ENCODE measurements around the gene VWCE. TPM values are rescaled to one million over a fixed set of nuclear protein-coding genes. Genes with fewer than 3 reads are reported as not detected.

VWCE gene
- total RNA-seq, 1 donor from 2014 or later: 1.0 TPM

- no peak overlapping the region for H3K9ac ChIP-seq (ENCODE audit: low read depth in 1 of 3, low read length in 3 of 3)
- no peak overlapping the region for H3K4me3 ChIP-seq (ENCODE audit: low read length in 3 of 3)
- H3K9me3 ChIP-seq (ENCODE audit: control insufficient read depth in 3 of 3, low read length in 3 of 3): no peaks in the 10 kb centered on the region
- peaks cover 0 to 3% (median 3%) of the 10 kb centered on the region in 3 donors for H3K27me3 ChIP-seq (ENCODE audit: control insufficient read depth in 3 of 3, insufficient read depth in 3 of 3, low read length in 3 of 3)
- H3K4me1 ChIP-seq (ENCODE audit: control insufficient read depth in 3 of 3, insufficient read depth in 3 of 3, low read length in 3 of 3): peaks cover 20 to 26% (median 21%) of the 10 kb centered on the region in 3 donors
- H3K27ac ChIP-seq (ENCODE audit: low read depth, low read length): no peak overlapping the region
- peaks cover under 1 to 3% (median 1%) of the 10 kb centered on the region in 3 donors for H3K36me3 ChIP-seq (ENCODE audit: control insufficient read depth in 3 of 3, insufficient read depth in 3 of 3, low read length in 3 of 3)
Observed at GRCh38 chr11:61290905-61291690, 4.0 kb downstream of the VWCE start.

GRCh38 chr11:61287338-61287977 is 7.7 kb downstream of the VWCE start:
- H3K9ac ChIP-seq (ENCODE audit: low read depth in 1 of 3, low read length in 3 of 3): no peak overlapping the region
- no peak overlapping the region for H3K27ac ChIP-seq (ENCODE audit: low read depth, low read length)
- H3K4me3 ChIP-seq (ENCODE audit: low read length in 3 of 3): no peak overlapping the region
- no peaks in the 10 kb centered on the region for H3K4me1 ChIP-seq (ENCODE audit: control insufficient read depth in 3 of 3, insufficient read depth in 3 of 3, low read length in 3 of 3)
- peaks cover 6 to 16% (median 10%) of the 10 kb centered on the region in 3 donors for H3K36me3 ChIP-seq (ENCODE audit: control insufficient read depth in 3 of 3, insufficient read depth in 3 of 3, low read length in 3 of 3)
- H3K9me3 ChIP-seq (ENCODE audit: control insufficient read depth in 3 of 3, low read length in 3 of 3): no peaks in the 10 kb centered on the region
- peaks cover 0 to under 1% (median 0%) of the 10 kb centered on the region in 3 donors for H3K27me3 ChIP-seq (ENCODE audit: control insufficient read depth in 3 of 3, insufficient read depth in 3 of 3, low read length in 3 of 3)

GRCh38 chr11:61283613-61284012 is 11.5 kb downstream of the VWCE start:
- no peaks in the 10 kb centered on the region for H3K9me3 ChIP-seq (ENCODE audit: control insufficient read depth in 3 of 3, low read length in 3 of 3)
- H3K9ac ChIP-seq (ENCODE audit: low read depth in 1 of 3, low read length in 3 of 3): no peak overlapping the region
- no peak overlapping the region for H3K4me3 ChIP-seq (ENCODE audit: low read length in 3 of 3)
- no peak overlapping the region for H3K27ac ChIP-seq (ENCODE audit: low read depth, low read length)
- no peaks in the 10 kb centered on the region for H3K27me3 ChIP-seq (ENCODE audit: control insufficient read depth in 3 of 3, insufficient read depth in 3 of 3, low read length in 3 of 3)
- H3K4me1 ChIP-seq (ENCODE audit: control insufficient read depth in 3 of 3, insufficient read depth in 3 of 3, low read length in 3 of 3): no peaks in the 10 kb centered on the region
- peaks cover 10 to 17% (median 11%) of the 10 kb centered on the region in 3 donors for H3K36me3 ChIP-seq (ENCODE audit: control insufficient read depth in 3 of 3, insufficient read depth in 3 of 3, low read length in 3 of 3)

GRCh38 chr11:61281581-61282250 is 13.4 kb downstream of the VWCE start:
- no peaks in the 10 kb centered on the region for H3K4me1 ChIP-seq (ENCODE audit: control insufficient read depth in 3 of 3, insufficient read depth in 3 of 3, low read length in 3 of 3)
- H3K27me3 ChIP-seq (ENCODE audit: control insufficient read depth in 3 of 3, insufficient read depth in 3 of 3, low read length in 3 of 3): no peaks in the 10 kb centered on the region
- H3K4me3 ChIP-seq (ENCODE audit: low read length in 3 of 3): no peak overlapping the region
- no peak overlapping the region for H3K27ac ChIP-seq (ENCODE audit: low read depth, low read length)
- H3K9me3 ChIP-seq (ENCODE audit: control insufficient read depth in 3 of 3, low read length in 3 of 3): no peaks in the 10 kb centered on the region
- peaks cover 10 to 17% (median 11%) of the 10 kb centered on the region in 3 donors for H3K36me3 ChIP-seq (ENCODE audit: control insufficient read depth in 3 of 3, insufficient read depth in 3 of 3, low read length in 3 of 3)
- no peak overlapping the region for H3K9ac ChIP-seq (ENCODE audit: low read depth in 1 of 3, low read length in 3 of 3)

- Histone ChIP-seq H3K36me3 (ENCODE audit: control insufficient read depth in 3 of 3, insufficient read depth in 3 of 3, low read length in 3 of 3) (peaks cover 8 to 13% (median 10%) of the 10 kb centered on the region in 3 donors), H3K9me3 (ENCODE audit: control insufficient read depth in 3 of 3, low read length in 3 of 3) (no peaks in the 10 kb centered on the region), H3K27me3 (ENCODE audit: control insufficient read depth in 3 of 3, insufficient read depth in 3 of 3, low read length in 3 of 3) (no peaks in the 10 kb centered on the region), H3K27ac (ENCODE audit: low read depth, low read length) (no peak overlapping the region), H3K4me1 (ENCODE audit: control insufficient read depth in 3 of 3, insufficient read depth in 3 of 3, low read length in 3 of 3) (no peaks in the 10 kb centered on the region), H3K4me3 (ENCODE audit: low read length in 3 of 3) (no peak overlapping the region), H3K9ac (ENCODE audit: low read depth in 1 of 3, low read length in 3 of 3) (no peak overlapping the region)
Observed at GRCh38 chr11:61280883-61281580, 14.1 kb downstream of the VWCE start.

GRCh38 chr11:61279934-61280659 is 15.0 kb downstream of the VWCE start:
- Histone ChIP-seq H3K27ac (ENCODE audit: low read depth, low read length) (no peak overlapping the region), H3K36me3 (ENCODE audit: control insufficient read depth in 3 of 3, insufficient read depth in 3 of 3, low read length in 3 of 3) (peaks cover 2 to 9% (median 5%) of the 10 kb centered on the region in 3 donors), H3K4me3 (ENCODE audit: low read length in 3 of 3) (no peak overlapping the region), H3K27me3 (ENCODE audit: control insufficient read depth in 3 of 3, insufficient read depth in 3 of 3, low read length in 3 of 3) (no peaks in the 10 kb centered on the region), H3K9me3 (ENCODE audit: control insufficient read depth in 3 of 3, low read length in 3 of 3) (no peaks in the 10 kb centered on the region), H3K4me1 (ENCODE audit: control insufficient read depth in 3 of 3, insufficient read depth in 3 of 3, low read length in 3 of 3) (no peaks in the 10 kb centered on the region), H3K9ac (ENCODE audit: low read depth in 1 of 3, low read length in 3 of 3) (no peak overlapping the region)

GRCh38 chr11:61278001-61278470 is 17.1 kb downstream of the VWCE start:
- Histone ChIP-seq H3K4me3 (ENCODE audit: low read length in 3 of 3) (no peak overlapping the region), H3K36me3 (ENCODE audit: control insufficient read depth in 3 of 3, insufficient read depth in 3 of 3, low read length in 3 of 3) (peaks cover 5 to 8% (median 5%) of the 10 kb centered on the region in 3 donors), H3K4me1 (ENCODE audit: control insufficient read depth in 3 of 3, insufficient read depth in 3 of 3, low read length in 3 of 3) (no peaks in the 10 kb centered on the region), H3K27me3 (ENCODE audit: control insufficient read depth in 3 of 3, insufficient read depth in 3 of 3, low read length in 3 of 3) (no peaks in the 10 kb centered on the region), H3K9me3 (ENCODE audit: control insufficient read depth in 3 of 3, low read length in 3 of 3) (no peaks in the 10 kb centered on the region), H3K27ac (ENCODE audit: low read depth, low read length) (no peak overlapping the region), H3K9ac (ENCODE audit: low read depth in 1 of 3, low read length in 3 of 3) (no peak overlapping the region)

GRCh38 chr11:61277186-61278000 is 17.7 kb downstream of the VWCE start:
- H3K27me3 ChIP-seq (ENCODE audit: control insufficient read depth in 3 of 3, insufficient read depth in 3 of 3, low read length in 3 of 3): no peaks in the 10 kb centered on the region
- no peaks in the 10 kb centered on the region for H3K9me3 ChIP-seq (ENCODE audit: control insufficient read depth in 3 of 3, low read length in 3 of 3)
- peaks cover 4 to 7% (median 5%) of the 10 kb centered on the region in 3 donors for H3K36me3 ChIP-seq (ENCODE audit: control insufficient read depth in 3 of 3, insufficient read depth in 3 of 3, low read length in 3 of 3)
- no peak overlapping the region for H3K27ac ChIP-seq (ENCODE audit: low read depth, low read length)
- no peak overlapping the region for H3K4me3 ChIP-seq (ENCODE audit: low read length in 3 of 3)
- H3K4me1 ChIP-seq (ENCODE audit: control insufficient read depth in 3 of 3, insufficient read depth in 3 of 3, low read length in 3 of 3): no peaks in the 10 kb centered on the region
- no peak overlapping the region for H3K9ac ChIP-seq (ENCODE audit: low read depth in 1 of 3, low read length in 3 of 3)
